ENCODE data around the gene HNRNPUL2.

- TF ChIP-seq CTCF (IDR thresholded peaks at IDR 0.05), result no peak
- no peak for TF ChIP-seq POLR2AphosphoS5 (IDR thresholded peaks at IDR 0.05)
Measured at GRCh38 chr11:62710001-62710345, 17.3 kb downstream of the HNRNPUL2 start.
